ENCODE data around the gene ZNF581. TPM values are rescaled to one million over a fixed set of nuclear protein-coding genes. Genes with fewer than 3 reads are reported as not detected.

The ZNF581 gene
- total RNA-seq, 8 experiments from 2014 or later = 18.3 to 34.2 (median 24.9) TPM

DNA sequence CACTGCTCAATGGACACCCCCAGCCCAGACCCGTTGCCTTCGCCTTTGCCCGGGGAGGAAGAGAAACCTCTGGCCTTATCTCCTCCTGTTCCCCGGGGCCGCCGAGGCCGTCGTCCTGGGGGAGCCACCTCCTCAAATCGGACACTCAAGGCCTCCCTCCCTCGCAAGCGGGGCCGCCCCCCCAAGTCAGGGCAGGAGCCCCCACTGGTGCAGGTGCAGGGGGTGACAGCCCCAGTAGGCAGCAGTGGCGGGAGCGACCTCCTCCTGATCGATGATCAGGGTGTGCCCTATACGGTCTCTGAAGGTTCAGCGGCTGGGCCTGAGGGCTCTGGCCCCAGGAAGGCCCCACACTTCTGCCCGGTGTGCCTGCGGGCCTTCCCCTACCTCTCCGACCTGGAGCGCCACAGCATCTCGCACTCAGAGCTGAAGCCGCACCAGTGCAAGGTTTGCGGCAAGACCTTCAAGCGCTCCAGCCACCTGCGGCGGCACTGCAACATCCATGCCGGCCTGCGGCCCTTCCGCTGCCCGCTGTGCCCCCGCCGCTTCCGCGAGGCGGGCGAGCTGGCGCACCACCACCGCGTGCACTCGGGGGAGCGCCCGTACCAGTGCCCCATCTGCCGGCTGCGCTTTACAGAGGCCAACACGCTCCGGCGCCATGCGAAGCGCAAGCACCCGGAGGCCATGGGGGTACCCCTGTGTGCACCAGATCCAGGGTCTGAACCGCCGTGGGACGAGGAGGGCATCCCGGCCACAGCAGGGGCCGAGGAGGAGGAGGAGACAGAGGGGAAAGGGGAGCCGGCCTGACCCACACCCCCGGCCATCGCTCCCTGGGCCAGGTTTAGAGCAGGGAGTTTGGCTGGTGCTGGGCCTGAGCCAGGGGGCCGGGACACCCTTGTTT lies 41.1 kb upstream of the ZNF581 start:
- WGBS, 10 experiments = 93 to 100% (median 97%) methylated on average over 2 to 11 of the region's 60 CpGs; no CpG with 5 or more reads in 6 of the 10 experiments
- in situ Hi-C loops (cut with MboI; ENCODE audit: low pct_unique_long_range_greater_than_20kb in 2 of 9, low sequenced_read_pairs in 9 of 9, unreplicated experiment in 9 of 9) = loop anchor here in 1 of 9 experiments (10.0 kb wide), 1 partner anchor 88 kb away; no protein-coding TSS in a partner anchor
- no peak for ATAC-seq (replicated peaks in 6 of 8)
- no peak overlapping the region for H3K27ac ChIP-seq
- peaks cover 13 to 19% of the 10 kb centered on the region in 2 donors for H3K4me1 ChIP-seq (replicated peaks in 1 of 2)
- H3K4me3 ChIP-seq = no peak overlapping the region

DNA sequence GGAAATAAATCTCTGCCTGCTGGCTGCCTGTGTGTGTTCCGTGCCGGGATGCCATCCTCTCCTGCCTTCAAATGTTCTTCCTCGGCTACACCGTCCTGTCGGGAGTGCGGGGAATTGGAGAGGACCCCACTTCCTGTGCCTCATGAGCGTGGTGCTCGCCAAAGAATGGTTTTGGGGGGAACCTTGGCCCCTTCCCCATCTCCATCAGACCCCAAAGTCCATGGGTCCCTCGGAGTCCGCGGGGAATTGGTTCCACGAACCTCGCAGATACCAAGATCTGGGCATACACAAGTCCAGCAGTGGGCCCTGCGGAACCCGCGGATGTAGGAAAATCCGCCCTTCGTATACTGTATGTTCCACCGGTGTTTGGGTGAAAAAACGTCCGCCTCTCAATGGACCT lies 40.3 kb upstream of the ZNF581 start:
- H3K4me3 ChIP-seq = no peak overlapping the region
- no peak overlapping the region for H3K27ac ChIP-seq
- H3K4me1 ChIP-seq (replicated peaks in 1 of 2) = peaks cover 12 to 19% of the 10 kb centered on the region in 2 donors
- WGBS, 10 experiments = 85 to 100% (median 95%) methylated on average over 2 to 13 of the region's 21 CpGs; no CpG with 5 or more reads in 4 of the 10 experiments
- ATAC-seq (replicated peaks in 6 of 8) = no peak
- in situ Hi-C loops (cut with MboI; ENCODE audit: low pct_unique_long_range_greater_than_20kb in 2 of 9, low sequenced_read_pairs in 9 of 9, unreplicated experiment in 9 of 9) = loop anchor here in 1 of 9 experiments (10.0 kb wide), 1 partner anchor 88 kb away; no protein-coding TSS in a partner anchor

- peak overlapping the region; percentile 58 to 84 (median 72) for H3K4me3 ChIP-seq
- ATAC-seq (replicated peaks in 6 of 8) = no peak
- WGBS, 10 experiments = 40 to 98% (median 58%) methylated on average over 1 to 8 of the region's 22 CpGs; no CpG with 5 or more reads in 5 of the 10 experiments
Observed at GRCh38 chr19:55603581-55604292, 39.7 kb upstream of the ZNF581 start.

DNA sequence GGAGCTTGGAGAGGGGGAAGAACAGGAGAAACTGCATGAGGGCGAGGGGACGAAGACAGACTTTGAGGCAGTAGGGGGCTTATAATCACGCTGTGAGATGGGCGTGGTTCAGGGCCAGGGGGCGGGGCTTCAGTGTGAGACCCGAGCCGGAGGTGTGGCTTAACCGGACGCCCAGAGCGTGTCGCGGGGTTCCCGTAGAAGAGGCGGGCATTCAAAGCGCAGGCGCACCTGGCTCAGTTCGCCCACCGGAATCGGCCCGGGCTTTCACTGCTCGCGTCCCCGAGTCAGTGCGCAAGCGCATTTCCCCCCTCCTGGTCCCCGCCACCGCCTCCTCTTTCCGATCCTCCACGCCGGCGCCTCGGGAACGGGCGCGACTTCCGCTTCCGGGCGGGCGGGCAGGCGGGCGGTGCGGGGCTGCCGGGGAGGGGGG lies 38.2 kb upstream of the ZNF581 start:
- peaks cover 6 to 15% of the 10 kb centered on the region in 2 donors for H3K4me1 ChIP-seq (replicated peaks in 1 of 2)
- H3K27ac ChIP-seq = peak overlapping the region; percentile 91 to 97
- H3K4me3 ChIP-seq = peak overlapping the region; percentile 58 to 84 (median 72)
- in situ Hi-C loops (cut with MboI; ENCODE audit: low pct_unique_long_range_greater_than_20kb in 2 of 9, low sequenced_read_pairs in 9 of 9, unreplicated experiment in 9 of 9) = loop anchor here in 1 of 9 experiments (10.0 kb wide), 1 partner anchor 90 kb away; no protein-coding TSS in a partner anchor
- 0 to 2% methylated on average over 2 to 9 of the region's 43 CpGs; no CpG with 5 or more reads in 8 of the 10 experiments for WGBS, 10 experiments
- ATAC-seq (replicated peaks in 6 of 8) = peak; percentile 62 to 85 (median 81)

More at GRCh38 chr19:55603581-55604292, 39.7 kb upstream of the ZNF581 start:
- Histone ChIP-seq H3K27ac (peak overlapping the region; percentile 91 to 97), H3K4me1 (replicated peaks in 1 of 2) (peaks cover 6 to 15% of the 10 kb centered on the region in 2 donors)
- in situ Hi-C loops (cut with MboI; ENCODE audit: low pct_unique_long_range_greater_than_20kb in 2 of 9, low sequenced_read_pairs in 9 of 9, unreplicated experiment in 9 of 9) = loop anchor here in 1 of 9 experiments (10.0 kb wide), 1 partner anchor 89 kb away; no protein-coding TSS in a partner anchor

DNA sequence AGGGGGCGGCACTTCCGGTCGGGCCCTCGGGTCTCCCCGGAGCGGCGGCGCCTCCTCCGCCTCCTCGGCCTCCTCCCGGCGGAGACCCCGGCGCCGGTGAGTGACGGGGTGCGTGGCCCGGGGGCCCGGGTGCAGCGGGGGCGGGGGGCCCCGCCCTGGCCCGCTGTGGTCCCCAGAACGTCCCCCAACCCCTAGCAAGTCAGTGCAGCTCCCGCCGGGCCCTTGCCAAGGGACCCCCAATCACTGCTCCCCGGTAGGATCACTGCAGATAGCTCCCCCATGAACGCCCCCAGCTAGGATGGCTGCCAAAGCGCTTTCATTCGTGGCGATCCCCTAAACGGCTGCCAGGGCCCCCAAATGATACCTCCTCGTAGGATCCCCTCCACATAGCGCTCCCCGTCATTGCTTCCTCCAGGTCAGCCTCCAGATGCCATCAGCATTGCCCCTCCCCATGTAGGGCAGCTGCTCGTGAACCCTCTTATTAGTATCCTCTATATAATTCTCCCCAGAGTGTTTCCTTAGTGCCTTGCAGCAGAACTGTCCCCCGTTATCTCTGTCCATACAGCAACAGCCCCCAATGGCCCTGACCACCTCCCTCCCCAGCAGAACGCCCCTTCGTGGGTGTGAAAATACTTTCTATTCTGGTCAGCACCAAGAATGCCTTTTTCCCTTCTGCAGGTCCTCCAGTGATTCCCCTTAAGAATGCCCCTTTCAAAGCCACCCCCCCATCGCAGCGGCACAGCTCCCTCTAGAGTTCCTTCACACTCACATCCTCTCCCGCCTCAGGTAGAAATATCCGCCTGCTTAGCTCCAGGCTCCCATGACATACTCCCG lies 37.6 kb upstream of the ZNF581 start, which contains the start of gene ZNF865:
Gene ZNF865, plus strand, starts transcription at position 11 of the 834 bp plus-strand sequence. CDS start 7,972 bp downstream, outside the sequence.
- in situ Hi-C loops (cut with MboI; ENCODE audit: low pct_unique_long_range_greater_than_20kb in 2 of 9, low sequenced_read_pairs in 9 of 9, unreplicated experiment in 9 of 9) = loop anchor here in 1 of 9 experiments (10.0 kb wide), 1 partner anchor 91 kb away; no protein-coding TSS in a partner anchor
- peak; percentile 36 to 56 (median 42) for ATAC-seq (replicated peaks in 6 of 8)
- peak within 1 kb of the TSS; percentile 58 to 84 (median 72) for H3K4me3 ChIP-seq
- 0 to 7% (median 4%) methylated on average over 1 to 7 of the region's 44 CpGs; no CpG with 5 or more reads in 5 of the 10 experiments for WGBS, 10 experiments
- H3K4me1 ChIP-seq (replicated peaks in 1 of 2) = peaks cover 6 to 14% of the 10 kb centered on the region in 2 donors
- H3K27ac ChIP-seq = peak within 1 kb of the TSS; percentile 91 to 97

- Histone ChIP-seq H3K4me1 (replicated peaks in 1 of 2) (peaks cover 3 to 11% of the 10 kb centered on the region in 2 donors), H3K4me3 (peak overlapping the region; percentile 58 to 84 (median 72)), H3K27ac (peak overlapping the region in 1 of 2 donors; percentile 97)
- no peak for ATAC-seq (replicated peaks in 6 of 8)
- in situ Hi-C loops (cut with MboI; ENCODE audit: low pct_unique_long_range_greater_than_20kb in 2 of 9, low sequenced_read_pairs in 9 of 9, unreplicated experiment in 9 of 9) = loop anchor here in 1 of 9 experiments (10.0 kb wide), 1 partner anchor 92 kb away; no protein-coding TSS in a partner anchor
- 7 to 20% (median 17%) methylated on average over 1 to 11 of the region's 12 CpGs; no CpG with 5 or more reads in 5 of the 10 experiments for WGBS, 10 experiments
Observed at GRCh38 chr19:55606471-55606787, 37.0 kb upstream of the ZNF581 start.

- H3K4me3 ChIP-seq = peak overlapping the region in 4 of 5 donors; percentile 61 to 84 (median 74)
- peaks cover 3 to 11% of the 10 kb centered on the region in 2 donors for H3K4me1 ChIP-seq (replicated peaks in 1 of 2)
- no peak for ATAC-seq (replicated peaks in 6 of 8)
- 67 to 95% (median 76%) methylated on average over 2 to 8 of the region's 9 CpGs; no CpG with 5 or more reads in 3 of the 10 experiments for WGBS, 10 experiments
- in situ Hi-C loops (cut with MboI; ENCODE audit: low pct_unique_long_range_greater_than_20kb in 2 of 9, low sequenced_read_pairs in 9 of 9, unreplicated experiment in 9 of 9) = loop anchor here in 1 of 9 experiments (10.0 kb wide), 1 partner anchor 92 kb away; no protein-coding TSS in a partner anchor
- no peak overlapping the region for H3K27ac ChIP-seq
Observed at GRCh38 chr19:55606817-55607216, 36.6 kb upstream of the ZNF581 start.

DNA sequence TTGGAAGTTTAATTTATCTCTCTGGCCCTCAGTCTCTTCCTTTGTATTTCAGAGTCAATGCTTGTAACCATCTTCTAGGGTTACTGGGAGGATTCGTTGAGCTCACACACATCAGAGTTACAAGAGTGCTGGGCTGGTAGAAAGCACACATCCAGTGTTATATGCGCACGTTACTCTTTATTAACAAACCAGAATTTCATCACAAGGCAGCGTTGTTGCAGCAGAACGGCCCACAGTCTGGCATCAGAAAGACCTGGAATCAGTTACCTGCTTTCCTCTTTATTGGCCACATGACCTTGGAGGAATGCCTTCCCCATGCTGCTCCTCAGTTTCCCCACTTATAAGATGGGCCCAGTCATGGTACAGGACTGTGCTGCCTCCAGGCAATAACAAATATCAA lies 34.1 kb upstream of the ZNF581 start:
- no peak overlapping the region for H3K4me3 ChIP-seq
- 40 to 100% (median 91%) methylated on average over 1 to 5 of the region's 5 CpGs; no CpG with 5 or more reads in 3 of the 10 experiments for WGBS, 10 experiments
- ATAC-seq (replicated peaks in 6 of 8) = no peak
- in situ Hi-C loops (cut with MboI; ENCODE audit: low pct_unique_long_range_greater_than_20kb in 2 of 9, low sequenced_read_pairs in 9 of 9, unreplicated experiment in 9 of 9) = loop anchor here in 1 of 9 experiments (10.0 kb wide), 1 partner anchor 95 kb away; no protein-coding TSS in a partner anchor
- H3K27ac ChIP-seq = no peak overlapping the region
- H3K4me1 ChIP-seq (replicated peaks in 1 of 2) = peaks cover under 1 to 7% of the 10 kb centered on the region in 2 donors

GRCh38 chr19:55611300-55611982 lies 32.0 kb upstream of the ZNF581 start:
- peaks cover 0 to 5% of the 10 kb centered on the region in 2 donors for H3K4me1 ChIP-seq (replicated peaks in 1 of 2)
- no peak for ATAC-seq (replicated peaks in 6 of 8)
- H3K27ac ChIP-seq = peak overlapping the region in 1 of 2 donors; percentile 20
- 0 to 100% (median 77%) methylated on average over 1 to 4 of the region's 15 CpGs; no CpG with 5 or more reads in 4 of the 10 experiments for WGBS, 10 experiments
- in situ Hi-C loops (cut with MboI; ENCODE audit: low pct_unique_long_range_greater_than_20kb in 2 of 9, low sequenced_read_pairs in 9 of 9, unreplicated experiment in 9 of 9) = no loop called here
- H3K4me3 ChIP-seq = no peak overlapping the region

DNA sequence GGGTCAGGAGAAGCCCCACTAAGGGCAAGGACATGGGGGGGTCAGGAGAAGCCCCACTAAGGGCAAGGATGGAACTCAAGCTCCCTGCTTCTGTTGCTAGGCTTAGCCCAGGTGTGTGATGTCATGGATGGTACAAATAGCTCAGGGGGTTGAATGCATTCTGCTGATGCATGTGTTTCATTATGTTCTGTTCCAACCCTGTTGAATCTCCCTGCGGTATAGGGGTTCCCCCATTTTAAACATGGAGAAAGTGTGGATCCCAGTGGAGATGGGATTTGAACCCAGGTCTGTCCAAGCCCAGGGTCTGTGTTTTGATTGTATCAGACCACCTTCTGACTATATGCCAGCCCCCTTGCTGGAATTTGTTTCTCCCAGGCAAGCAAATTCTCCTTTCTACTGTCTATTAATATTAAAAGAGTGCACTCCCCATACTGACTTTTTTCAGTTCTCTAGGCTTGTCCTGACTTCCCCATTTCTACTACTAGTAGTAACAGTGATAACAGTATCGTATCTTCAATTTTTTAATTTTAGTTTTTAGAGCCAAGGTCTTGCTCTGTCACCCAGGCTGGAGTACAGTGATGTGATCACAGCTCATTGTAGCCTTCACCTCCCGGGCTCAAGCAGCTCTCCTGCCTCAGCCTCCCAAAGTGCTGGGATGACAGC lies 31.3 kb upstream of the ZNF581 start:
- H3K27ac ChIP-seq = no peak overlapping the region
- no peak for ATAC-seq (replicated peaks in 6 of 8)
- H3K4me3 ChIP-seq = no peak overlapping the region
- WGBS, 10 experiments = 86 to 100% (median 100%) methylated on average over 1 to 2 of the region's 3 CpGs; no CpG with 5 or more reads in 2 of the 10 experiments
- H3K4me1 ChIP-seq (replicated peaks in 1 of 2) = no peaks in the 10 kb centered on the region
- in situ Hi-C loops (cut with MboI; ENCODE audit: low pct_unique_long_range_greater_than_20kb in 2 of 9, low sequenced_read_pairs in 9 of 9, unreplicated experiment in 9 of 9) = no loop called here

- H3K4me1 ChIP-seq (replicated peaks in 1 of 2) = no peaks in the 10 kb centered on the region
- H3K4me3 ChIP-seq = no peak overlapping the region
- WGBS, 10 experiments = no CpG with 5 or more reads among the region's 27 CpGs
- peak in 2 of 8 experiments; percentile 8 to 11 for ATAC-seq (replicated peaks in 6 of 8)
- in situ Hi-C loops (cut with MboI; ENCODE audit: low pct_unique_long_range_greater_than_20kb in 2 of 9, low sequenced_read_pairs in 9 of 9, unreplicated experiment in 9 of 9) = no loop called here
- no peak overlapping the region for H3K27ac ChIP-seq
Observed at GRCh38 chr19:55613396-55613795, 30.1 kb upstream of the ZNF581 start.

Measured in motor neuron (in vitro differentiated cells).